ENCODE results near the gene GNA15.

Gene GNA15

GRCh38 chr19:3175781-3176714 is 40.2 kb downstream of the GNA15 start:
- peak; percentile 59 for DNase-seq (ENCODE audit: low spot score)

- peak; percentile 59 for DNase-seq (ENCODE audit: low spot score)
These were observed 41.1 kb downstream of the GNA15 start for GRCh38 chr19:3176715-3177501.

DNA sequence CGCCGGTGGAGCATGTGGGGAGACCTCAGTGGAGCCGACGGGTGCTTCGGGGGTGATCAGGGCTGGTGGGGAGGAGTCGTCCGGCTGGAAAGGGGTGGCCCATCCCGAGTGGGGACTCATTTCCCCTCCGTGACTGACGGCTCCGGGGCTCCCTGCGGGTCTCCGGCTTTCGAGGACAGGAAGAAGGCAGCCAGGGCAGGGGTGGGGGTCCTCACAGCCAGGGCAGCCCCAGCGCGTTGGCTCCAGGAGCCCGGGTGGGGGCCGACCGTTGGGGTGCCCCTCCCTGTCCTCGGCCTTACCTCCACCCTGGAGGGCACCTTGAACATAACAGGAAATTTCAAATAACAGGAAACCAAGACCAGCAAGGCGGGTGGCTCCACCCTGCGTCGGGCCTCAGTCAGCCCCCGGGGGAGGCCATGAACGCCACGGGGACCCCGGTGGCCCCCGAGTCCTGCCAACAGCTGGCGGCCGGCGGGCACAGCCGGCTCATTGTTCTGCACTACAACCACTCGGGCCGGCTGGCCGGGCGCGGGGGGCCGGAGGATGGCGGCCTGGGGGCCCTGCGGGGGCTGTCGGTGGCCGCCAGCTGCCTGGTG is 42.6 kb downstream of the GNA15 start, which contains the start of gene S1PR4:
Gene S1PR4, plus strand, starts transcription at position 393 of the 596 bp plus-strand sequence. Its CDS starts 24 bp downstream, at position 417.
- DNase-seq (ENCODE audit: low spot score), result peak; percentile 32

DNA sequence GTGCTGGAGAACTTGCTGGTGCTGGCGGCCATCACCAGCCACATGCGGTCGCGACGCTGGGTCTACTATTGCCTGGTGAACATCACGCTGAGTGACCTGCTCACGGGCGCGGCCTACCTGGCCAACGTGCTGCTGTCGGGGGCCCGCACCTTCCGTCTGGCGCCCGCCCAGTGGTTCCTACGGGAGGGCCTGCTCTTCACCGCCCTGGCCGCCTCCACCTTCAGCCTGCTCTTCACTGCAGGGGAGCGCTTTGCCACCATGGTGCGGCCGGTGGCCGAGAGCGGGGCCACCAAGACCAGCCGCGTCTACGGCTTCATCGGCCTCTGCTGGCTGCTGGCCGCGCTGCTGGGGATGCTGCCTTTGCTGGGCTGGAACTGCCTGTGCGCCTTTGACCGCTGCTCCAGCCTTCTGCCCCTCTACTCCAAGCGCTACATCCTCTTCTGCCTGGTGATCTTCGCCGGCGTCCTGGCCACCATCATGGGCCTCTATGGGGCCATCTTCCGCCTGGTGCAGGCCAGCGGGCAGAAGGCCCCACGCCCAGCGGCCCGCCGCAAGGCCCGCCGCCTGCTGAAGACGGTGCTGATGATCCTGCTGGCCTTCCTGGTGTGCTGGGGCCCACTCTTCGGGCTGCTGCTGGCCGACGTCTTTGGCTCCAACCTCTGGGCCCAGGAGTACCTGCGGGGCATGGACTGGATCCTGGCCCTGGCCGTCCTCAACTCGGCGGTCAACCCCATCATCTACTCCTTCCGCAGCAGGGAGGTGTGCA is 43.3 kb downstream of the GNA15 start:
- peak; percentile 33 for DNase-seq (ENCODE audit: low spot score)

DNA sequence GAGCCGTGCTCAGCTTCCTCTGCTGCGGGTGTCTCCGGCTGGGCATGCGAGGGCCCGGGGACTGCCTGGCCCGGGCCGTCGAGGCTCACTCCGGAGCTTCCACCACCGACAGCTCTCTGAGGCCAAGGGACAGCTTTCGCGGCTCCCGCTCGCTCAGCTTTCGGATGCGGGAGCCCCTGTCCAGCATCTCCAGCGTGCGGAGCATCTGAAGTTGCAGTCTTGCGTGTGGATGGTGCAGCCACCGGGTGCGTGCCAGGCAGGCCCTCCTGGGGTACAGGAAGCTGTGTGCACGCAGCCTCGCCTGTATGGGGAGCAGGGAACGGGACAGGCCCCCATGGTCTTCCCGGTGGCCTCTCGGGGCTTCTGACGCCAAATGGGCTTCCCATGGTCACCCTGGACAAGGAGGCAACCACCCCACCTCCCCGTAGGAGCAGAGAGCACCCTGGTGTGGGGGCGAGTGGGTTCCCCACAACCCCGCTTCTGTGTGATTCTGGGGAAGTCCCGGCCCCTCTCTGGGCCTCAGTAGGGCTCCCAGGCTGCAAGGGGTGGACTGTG is 44.0 kb downstream of the GNA15 start:
- peak; percentile 26 for DNase-seq (ENCODE audit: low spot score)

DNA sequence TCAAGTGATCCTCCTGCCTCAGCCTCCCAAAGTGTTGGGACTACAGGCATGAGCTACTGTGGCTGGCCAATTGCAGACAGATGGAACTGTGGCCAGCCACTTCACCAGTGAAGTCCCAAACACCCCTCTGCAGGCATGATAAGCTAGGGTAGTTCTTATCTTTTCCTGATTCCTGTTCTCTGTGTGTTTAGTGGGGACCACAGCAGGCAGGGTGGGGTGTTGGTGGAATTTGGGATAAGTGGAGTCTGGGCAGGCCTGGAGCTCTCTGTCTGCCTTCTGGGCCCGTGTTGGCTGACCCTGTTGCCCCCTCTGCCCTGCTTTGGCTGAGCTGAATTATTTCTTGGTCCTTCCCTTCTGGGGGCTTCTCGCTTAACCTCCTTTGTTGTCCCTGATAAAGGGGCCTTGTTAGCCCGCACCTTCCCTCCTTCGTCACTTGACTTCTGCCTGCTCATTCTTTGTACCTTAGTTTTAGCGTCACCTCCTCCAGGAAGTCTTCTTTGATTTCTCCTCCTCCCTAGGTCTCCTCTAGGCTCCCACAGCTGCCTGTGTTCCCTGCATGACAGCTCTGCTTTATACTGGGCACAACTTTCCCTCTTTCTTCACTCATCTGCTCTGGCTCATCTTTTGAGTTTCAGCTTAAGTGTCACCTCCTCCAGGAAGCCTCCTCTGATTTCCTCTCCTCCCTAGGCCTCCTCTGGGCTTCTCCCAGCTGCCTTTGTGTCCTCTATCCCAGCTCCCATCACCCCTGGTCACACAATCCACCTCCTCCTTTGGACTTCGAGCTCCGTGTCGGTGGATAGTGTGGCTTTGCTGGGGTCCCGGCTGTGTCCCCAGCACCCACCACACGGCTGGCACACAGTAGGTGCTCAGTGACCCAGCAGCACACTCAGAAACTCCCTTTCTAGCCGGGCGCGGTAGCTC is 48.1 kb downstream of the GNA15 start:
- peak; percentile 22 for DNase-seq (ENCODE audit: low spot score)

DNA sequence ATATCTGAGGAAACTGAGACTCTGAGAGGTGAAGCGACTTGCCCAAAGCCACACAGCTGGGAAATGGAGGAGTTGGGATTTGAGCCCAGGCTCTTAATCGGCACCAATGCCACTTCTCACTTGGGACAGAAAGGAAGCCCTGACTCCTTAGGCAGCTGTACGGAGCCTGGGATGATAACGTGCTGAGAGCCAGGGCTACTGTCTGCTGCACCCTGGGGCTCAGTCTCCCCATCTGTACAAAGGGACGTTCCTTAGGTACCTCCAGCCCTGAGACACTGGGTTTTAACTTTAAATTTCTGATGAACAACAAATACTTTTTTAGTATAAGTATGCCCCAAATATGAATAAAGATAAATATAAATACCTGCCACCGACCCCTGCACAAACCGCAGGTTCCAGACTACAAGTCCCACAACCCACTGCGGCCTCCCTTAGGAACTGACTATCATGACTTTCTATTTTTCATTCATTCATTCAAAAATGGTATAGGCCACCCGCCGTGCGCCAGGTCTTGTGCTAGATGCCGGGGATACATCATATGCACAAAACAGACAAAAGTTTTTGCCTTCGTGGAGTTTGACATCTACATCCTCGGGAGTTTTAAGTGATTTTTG is 49.1 kb downstream of the GNA15 start:
- DNase-seq (ENCODE audit: low spot score), result no peak

- peak; percentile 94 for DNase-seq (ENCODE audit: low spot score)
These were observed 49.8 kb downstream of the GNA15 start, which contains the start of gene NCLN for GRCh38 chr19:3185461-3186159. Gene NCLN, plus strand, starts transcription at chr19:3185930. Its CDS starts 101 bp downstream, at chr19:3186031.

DNA sequence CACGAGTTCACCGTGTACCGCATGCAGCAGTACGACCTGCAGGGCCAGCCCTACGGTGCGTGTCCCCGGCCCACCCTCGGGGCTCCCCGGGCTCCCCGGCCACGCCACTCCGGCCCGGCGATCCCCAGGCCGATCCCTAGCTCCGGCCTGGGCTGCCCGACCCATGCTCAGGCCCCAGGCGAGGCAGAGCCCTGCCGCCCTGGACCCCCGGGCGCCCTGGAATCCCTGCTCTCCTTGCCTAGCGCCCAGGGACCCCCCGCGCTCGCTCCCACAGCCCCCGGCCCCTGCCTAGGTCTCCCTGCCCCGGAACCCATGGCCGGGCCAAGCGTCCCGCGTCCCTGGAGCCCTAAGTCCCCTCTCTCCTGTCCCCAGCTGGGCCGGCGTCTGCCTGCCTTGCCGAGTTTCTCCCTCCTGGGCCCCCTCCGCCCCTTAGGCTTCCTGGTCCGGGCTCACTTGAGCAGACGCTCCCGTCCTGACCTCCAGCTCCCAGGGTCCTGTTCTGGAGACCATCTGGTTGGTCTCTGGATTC is 50.4 kb downstream of the GNA15 start:
- no peak for DNase-seq (ENCODE audit: low spot score)

GRCh38 chr19:3186891-3187661 is 51.2 kb downstream of the GNA15 start:
- no peak for DNase-seq (ENCODE audit: low spot score)

GRCh38 chr19:3187662-3188511 is 52.1 kb downstream of the GNA15 start:
- DNase-seq (ENCODE audit: low spot score), result no peak

GRCh38 chr19:3188627-3189596 is 53.1 kb downstream of the GNA15 start:
- no peak for DNase-seq (ENCODE audit: low spot score)

- no peak for DNase-seq (ENCODE audit: low spot score)
These were observed 54.1 kb downstream of the GNA15 start for GRCh38 chr19:3189702-3190469.

DNA sequence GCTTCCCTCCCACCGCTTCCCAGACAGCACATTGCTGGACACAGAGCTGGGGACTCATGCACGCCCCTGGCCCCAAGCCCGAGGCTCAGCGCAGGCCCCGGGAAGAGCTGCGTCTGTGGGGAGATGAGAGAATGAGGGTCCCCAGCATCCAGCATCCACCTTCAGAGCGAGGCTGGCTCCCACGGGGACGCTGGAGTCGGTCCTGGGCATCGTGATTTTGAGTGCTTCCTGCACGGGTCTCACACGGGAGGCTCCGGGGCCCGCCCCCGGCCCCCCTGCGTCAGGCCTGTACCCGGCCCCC is 54.6 kb downstream of the GNA15 start:
- no peak for DNase-seq (ENCODE audit: low spot score)

Measured in hematopoietic multipotent progenitor cell treated with erythropoietin and hydrocortisone succinate and interleukin-3 and kit ligand, for 15 days (in vitro differentiated cells).